Fibroblast of mammary gland (primary cell): ENCODE measurements around the gene RBM17.
"Not testable (repeated sequence)": the region's sequence is repeated elsewhere in the genome, so short reads cannot be mapped to it uniquely, and the experiment has no call there.

Experiments used
- DNase-seq: peaks from one replicate; pipeline ENCODE4 v3.0.0-alpha.2; 2010; ENCODE audit warnings: low read depth
- H3K4me3 ChIP-seq: 2 replicates; pipeline ENCODE4 v1.5.1; 2011; ENCODE audit warnings: low read depth, mild to moderate bottlenecking, low read length, moderate library complexity; ENCODE audit not compliant: control insufficient read depth
- TF ChIP-seq, protein P1 (sequence below): conservative IDR thresholded peaks from 2 replicates; pipeline ENCODE4 v1.5.1; 2011; ENCODE audit warnings: low read depth, low read length, inconsistent platforms; ENCODE audit not compliant: control insufficient read depth, insufficient read depth

The RBM17 gene

DNA sequence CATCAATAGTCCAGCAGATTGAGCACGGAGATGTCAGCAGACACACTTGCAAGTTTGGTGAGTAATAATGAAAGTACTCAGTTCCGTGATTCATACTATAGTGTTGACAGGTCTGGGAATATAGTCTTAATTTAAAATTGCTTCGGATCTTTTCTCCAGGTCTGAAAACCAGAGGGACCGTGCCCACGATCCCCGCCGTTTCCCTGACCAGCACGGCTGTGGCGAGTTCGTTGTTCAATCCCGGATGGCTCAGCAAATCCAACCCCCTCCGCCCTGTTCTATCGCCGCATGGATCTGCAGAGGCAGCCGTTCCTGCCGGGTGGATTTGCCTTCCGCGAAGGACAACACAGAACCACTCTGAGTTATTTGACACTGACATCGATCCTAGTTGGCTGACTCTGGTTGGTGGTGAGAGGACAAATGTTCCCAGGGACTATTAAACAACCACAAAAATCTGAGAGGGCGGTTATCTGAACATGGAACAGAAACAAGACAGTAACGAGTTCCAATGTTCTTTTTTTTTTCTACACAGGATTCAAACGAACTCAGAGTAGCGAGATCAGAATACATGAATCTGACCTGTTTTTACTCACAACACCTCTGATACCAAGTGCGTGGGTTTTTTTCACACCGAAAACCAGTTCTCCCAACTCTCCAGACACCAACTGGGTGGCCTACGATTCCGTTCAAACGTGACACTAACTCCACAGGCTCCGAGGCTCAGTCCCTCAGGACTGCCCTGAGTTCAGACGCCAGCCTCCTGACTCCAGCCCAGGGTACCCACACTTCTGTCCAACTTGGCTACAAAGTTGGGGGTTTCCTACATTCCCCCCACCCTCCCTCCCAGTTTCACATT, 52.7 kb downstream of the RBM17 start:
- peak; percentile 97 for DNase-seq
- TF ChIP-seq, protein P1, sequence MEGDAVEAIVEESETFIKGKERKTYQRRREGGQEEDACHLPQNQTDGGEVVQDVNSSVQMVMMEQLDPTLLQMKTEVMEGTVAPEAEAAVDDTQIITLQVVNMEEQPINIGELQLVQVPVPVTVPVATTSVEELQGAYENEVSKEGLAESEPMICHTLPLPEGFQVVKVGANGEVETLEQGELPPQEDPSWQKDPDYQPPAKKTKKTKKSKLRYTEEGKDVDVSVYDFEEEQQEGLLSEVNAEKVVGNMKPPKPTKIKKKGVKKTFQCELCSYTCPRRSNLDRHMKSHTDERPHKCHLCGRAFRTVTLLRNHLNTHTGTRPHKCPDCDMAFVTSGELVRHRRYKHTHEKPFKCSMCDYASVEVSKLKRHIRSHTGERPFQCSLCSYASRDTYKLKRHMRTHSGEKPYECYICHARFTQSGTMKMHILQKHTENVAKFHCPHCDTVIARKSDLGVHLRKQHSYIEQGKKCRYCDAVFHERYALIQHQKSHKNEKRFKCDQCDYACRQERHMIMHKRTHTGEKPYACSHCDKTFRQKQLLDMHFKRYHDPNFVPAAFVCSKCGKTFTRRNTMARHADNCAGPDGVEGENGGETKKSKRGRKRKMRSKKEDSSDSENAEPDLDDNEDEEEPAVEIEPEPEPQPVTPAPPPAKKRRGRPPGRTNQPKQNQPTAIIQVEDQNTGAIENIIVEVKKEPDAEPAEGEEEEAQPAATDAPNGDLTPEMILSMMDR, result no peak
- peak overlapping the region; percentile 37 for H3K4me3 ChIP-seq

DNA sequence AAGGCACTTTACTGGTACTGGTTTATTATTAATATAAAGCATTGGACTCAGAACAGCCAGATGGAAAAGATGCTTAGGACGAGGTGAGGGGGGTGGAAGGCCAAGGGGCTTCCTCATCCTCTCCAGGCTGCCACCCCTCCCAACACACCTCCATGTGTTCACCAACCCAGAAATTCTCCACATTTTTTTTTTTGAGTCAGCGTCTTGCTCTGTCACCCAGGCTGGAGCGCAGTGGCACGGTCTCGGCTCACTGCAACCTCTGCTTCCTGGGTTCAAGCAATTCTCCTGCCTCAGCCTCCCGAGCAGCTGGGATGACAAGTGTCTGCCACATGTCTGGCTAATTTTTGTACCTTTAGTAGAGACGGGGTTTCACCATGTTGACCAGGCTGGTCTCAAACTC, 53.4 kb downstream of the RBM17 start:
- DNase-seq, H3K4me3 ChIP-seq: not testable (repeated sequence)

DNA sequence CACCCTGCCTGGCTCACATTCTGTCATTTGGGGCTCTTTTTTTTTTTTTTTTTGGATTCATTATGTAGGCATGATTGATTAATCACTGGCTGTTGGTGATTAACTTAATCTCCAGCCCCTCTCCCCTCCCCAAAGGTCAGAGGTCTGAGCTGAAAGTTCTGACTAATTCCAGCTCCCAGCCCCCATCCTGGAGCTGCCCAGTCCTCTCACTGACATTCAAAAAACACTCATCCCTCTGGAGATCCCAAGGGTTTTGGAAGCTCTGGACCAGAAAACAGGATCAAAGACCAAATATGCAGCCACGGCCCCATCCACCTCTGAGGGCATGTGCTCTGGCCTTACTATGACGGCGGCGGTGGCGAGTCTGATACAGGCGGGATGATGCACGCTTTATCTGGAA, 53.8 kb downstream of the RBM17 start:
- peak; percentile 69 for DNase-seq
- no peak overlapping the region for H3K4me3 ChIP-seq
- TF ChIP-seq, protein P1, result no peak

DNA sequence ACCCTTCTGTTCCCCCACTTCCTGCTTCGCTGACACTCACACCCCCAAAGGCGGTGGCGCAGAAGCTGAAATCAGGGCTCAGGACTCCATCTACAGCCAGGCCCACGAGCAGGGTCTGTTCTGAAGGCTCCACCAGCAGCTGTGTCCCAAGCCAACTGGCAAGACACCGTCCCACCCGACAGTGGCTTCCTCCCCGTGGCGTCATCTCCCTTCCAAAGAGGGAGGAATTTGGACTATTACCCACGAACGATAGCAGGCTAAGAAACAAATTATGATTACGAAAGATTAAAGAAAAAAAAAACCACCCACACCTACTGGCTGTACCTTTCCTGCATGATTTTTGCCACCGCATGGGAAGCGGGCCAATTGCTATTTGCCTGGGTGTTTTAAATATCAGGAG, 54.3 kb downstream of the RBM17 start:
- H3K4me3 ChIP-seq, result no peak overlapping the region
- DNase-seq, result no peak
- TF ChIP-seq, protein P1, result no peak

DNA sequence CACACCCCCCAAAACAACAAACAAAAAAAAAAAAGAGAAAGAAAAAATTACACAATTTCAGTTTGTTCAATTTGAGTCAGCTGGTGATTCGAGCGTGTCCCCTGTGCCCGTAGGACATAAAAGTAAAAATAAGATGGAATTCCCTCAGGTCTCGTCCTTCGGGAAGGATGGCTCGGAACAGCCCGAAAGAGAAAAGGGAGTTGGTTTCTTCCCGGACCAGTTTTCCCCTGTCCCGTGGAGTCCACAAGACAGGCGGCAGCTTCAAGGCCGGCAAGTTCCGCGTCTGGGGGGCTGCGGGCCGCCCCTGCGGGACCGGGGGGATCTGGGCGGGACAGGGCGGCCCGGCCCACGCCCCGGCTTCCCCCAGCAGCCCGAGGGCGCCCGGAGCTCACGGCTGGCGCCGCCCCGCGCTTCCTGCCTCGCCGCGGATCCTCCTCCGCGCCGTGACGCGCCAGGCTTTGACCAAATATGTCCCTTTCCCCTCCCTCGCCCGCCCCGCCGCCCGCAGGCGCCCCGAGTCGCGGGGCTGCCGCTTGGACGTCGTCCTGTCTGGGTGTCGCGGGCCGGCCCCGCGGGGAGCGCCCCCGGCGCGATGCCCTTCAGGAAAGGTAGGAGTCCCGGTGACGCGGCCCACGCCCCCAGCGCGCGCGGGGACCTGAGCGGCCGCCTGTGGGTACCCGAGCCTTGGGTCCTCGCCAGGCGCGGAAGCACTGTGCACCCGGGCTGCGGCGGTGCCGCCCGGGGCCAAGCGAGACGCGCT, 55.8 kb downstream of the RBM17 start:
- TF ChIP-seq, protein P1, result no peak
- H3K4me3 ChIP-seq, result peak overlapping the region; percentile 60
- DNase-seq, result peak; percentile 73

DNA sequence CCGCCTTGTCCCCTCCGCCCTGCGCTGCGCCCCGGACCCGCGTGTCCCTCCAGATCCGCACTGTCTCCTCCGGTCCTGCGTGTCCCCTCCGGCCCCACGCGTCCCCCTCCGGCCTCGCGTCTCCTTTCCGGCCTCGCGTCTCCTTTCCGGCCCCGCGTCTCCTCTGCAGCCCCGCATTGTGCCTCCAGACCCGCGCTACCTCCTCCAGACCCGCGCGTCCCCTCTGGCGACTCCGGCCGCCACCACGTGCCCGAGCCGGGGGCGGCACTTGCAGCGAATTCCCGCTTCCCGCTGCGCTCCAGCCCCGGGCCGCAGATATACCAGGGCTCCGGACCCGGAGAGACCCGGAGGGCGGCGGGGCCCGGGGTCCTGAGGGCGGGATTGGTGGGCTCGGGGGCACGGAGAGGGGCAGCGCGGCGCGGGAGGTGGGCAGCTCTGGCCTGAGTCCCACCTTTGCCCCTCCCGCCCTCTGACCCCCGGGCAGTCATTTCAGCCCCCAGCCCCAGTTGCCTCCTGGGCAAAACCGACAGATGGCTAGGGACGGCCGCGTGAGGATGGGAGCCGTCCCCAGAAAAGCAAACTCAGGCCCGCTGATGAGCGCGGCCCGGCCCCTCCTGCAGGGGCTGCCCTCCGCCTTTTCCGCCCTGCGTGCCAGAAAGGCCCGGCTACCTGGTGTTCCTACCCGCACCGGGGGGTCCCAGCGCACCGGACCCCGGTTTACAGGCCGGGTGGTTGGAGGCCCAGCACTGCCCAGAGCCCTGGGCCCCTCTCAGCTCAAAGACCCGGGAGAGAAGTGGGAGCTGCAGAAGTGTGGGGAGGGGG, 56.5 kb downstream of the RBM17 start:
- TF ChIP-seq, protein P1, result no peak
- no peak for DNase-seq
- H3K4me3 ChIP-seq, result peak overlapping the region; percentile 50
